NT2/D1 (cell line): ENCODE measurements around the gene TNS1.

Experiments used
- YY1 ChIP-seq: IDR thresholded peaks from 2 replicates; pipeline ENCODE4 v1.6.1; 2011; ENCODE audit not compliant: insufficient read length, insufficient read depth
- ZNF274 ChIP-seq: IDR thresholded peaks from 2 replicates; pipeline ENCODE4 v1.6.1; 2011; ENCODE audit warnings: mild to moderate bottlenecking, low read depth, low read length

- no peak for TF ChIP-seq YY1
- no peak for TF ChIP-seq ZNF274
Measured at GRCh38 chr2:217972037-217972436, 30.8 kb downstream of the TNS1 start.
